ENCODE measurements around the gene CLEC20A.

The CLEC20A gene

GRCh38 chr1:178496410-178497135 lies at the start of gene CLEC20A:
Gene CLEC20A, minus strand, starts transcription at chr1:178496964. Its CDS starts 25 bp downstream, at chr1:178496939.
- no peak for DNase-seq

GRCh38 chr1:178544531-178544930 lies 47.8 kb upstream of the CLEC20A start:
- DNase-seq = no peak

- DNase-seq = no peak
Measured at GRCh38 chr1:178543290-178543607, 46.5 kb upstream of the CLEC20A start.

- peak; percentile 81 for DNase-seq
Measured at GRCh38 chr1:178542554-178543289, 46.0 kb upstream of the CLEC20A start.

GRCh38 chr1:178541829-178542553 lies 45.2 kb upstream of the CLEC20A start:
- peak; percentile 65 for DNase-seq

GRCh38 chr1:178541379-178541778 lies 44.6 kb upstream of the CLEC20A start:
- DNase-seq = no peak

- DNase-seq = peak; percentile 50
Measured at GRCh38 chr1:178540646-178541045, 43.9 kb upstream of the CLEC20A start.

- DNase-seq = peak; percentile 93
Measured at GRCh38 chr1:178540204-178540603, 43.4 kb upstream of the CLEC20A start.

- no peak for DNase-seq
Measured at GRCh38 chr1:178539291-178539690, 42.5 kb upstream of the CLEC20A start.

- DNase-seq = peak; percentile 5
Measured at GRCh38 chr1:178538192-178538916, 41.6 kb upstream of the CLEC20A start.

GRCh38 chr1:178537382-178538090 lies 40.8 kb upstream of the CLEC20A start:
- DNase-seq = no peak

- peak; percentile 34 for DNase-seq
Measured at GRCh38 chr1:178536844-178537371, 40.1 kb upstream of the CLEC20A start.

GRCh38 chr1:178536329-178536728 lies 39.6 kb upstream of the CLEC20A start:
- DNase-seq = no peak

GRCh38 chr1:178534137-178534868 lies 37.5 kb upstream of the CLEC20A start:
- no peak for DNase-seq

GRCh38 chr1:178533121-178533946 lies 36.6 kb upstream of the CLEC20A start:
- DNase-seq = peak; percentile 29

- DNase-seq = peak; percentile 78
Measured at GRCh38 chr1:178532392-178532791, 35.6 kb upstream of the CLEC20A start.

GRCh38 chr1:178531887-178532286 lies 35.1 kb upstream of the CLEC20A start:
- DNase-seq = no peak

- no peak for DNase-seq
Measured at GRCh38 chr1:178530502-178530901, 33.7 kb upstream of the CLEC20A start.

- DNase-seq = no peak
Measured at GRCh38 chr1:178530037-178530402, 33.3 kb upstream of the CLEC20A start.

- no peak for DNase-seq
Measured at GRCh38 chr1:178529364-178530036, 32.7 kb upstream of the CLEC20A start.
